GM12878 (cell line): ENCODE results near the gene PID1. TPM values are rescaled to one million over a fixed set of nuclear protein-coding genes. Genes with fewer than 3 reads are reported as not detected.

ENCODE experiments used
- ATAC-seq: fragments of 200-7000 bp; cut with Tn5 transposase; 3 replicates; pipeline ENCODE4 v1.9.1; 2020; ENCODE audit warnings: mild to moderate bottlenecking, moderate library complexity
- BruUV-seq: library from RNA; stranded (reverse); fragments of 400-500 nt; replicated peaks from 2 replicates; lab custom pipeline; 2021; lab: Mats Ljungman, UMichigan
- CTCF ChIA-PET: fragments of 300-600 bp; sonication (Branson Sonifier 250); formaldehyde crosslinking; extraction: SDS; loops from one replicate; lab custom pipeline; 2021; ENCODE audit warnings: inconsistent platforms; lab: Yijun Ruan, JAX
- POLR2A ChIA-PET: fragments of 350-600 bp; formaldehyde crosslinking; extraction: SDS; loops from one replicate; lab custom pipeline; 2021; ENCODE audit warnings: inconsistent platforms; lab: Charles Lee
- RAD21 ChIA-PET: fragments of 300-600 bp; sonication (Branson Sonifier 250); formaldehyde crosslinking; loops from one replicate; lab custom pipeline; 2023; ENCODE audit warnings: antibody characterized with exemption; ENCODE audit not compliant: unreplicated experiment; lab: Charles Lee
- SMC1A ChIA-PET: fragments of 300-600 bp; sonication (Branson Sonifier 250); formaldehyde crosslinking; loops from one replicate; lab custom pipeline; 2023; ENCODE audit not compliant: unreplicated experiment, uncharacterized antibody; lab: Charles Lee
- DNase-seq: peaks from one replicate; pipeline ENCODE4 v3.0.0-alpha.2; 2011; ENCODE audit warnings: low read depth, low spot score
- FAIRE-seq: peaks from 3 replicates; lab custom pipeline; 2011; peaks lifted over from hg19 to GRCh38; lab: Jason Lieb, UNC
- H2AFZ ChIP-seq: 2 replicates; pipeline ENCODE4 v1.6.0; 2011; ENCODE audit warnings: low read depth, low read length, control low read depth; ENCODE audit not compliant: control insufficient read depth
- H3K27ac ChIP-seq: 2 replicates; pipeline ENCODE4 v1.5.1; 2011; ENCODE audit warnings: control low read depth; ENCODE audit not compliant: control insufficient read depth, insufficient read depth
- H3K27me3 ChIP-seq, 2 experiments: replicated peaks in 1 of 2; 2 replicates each; pipeline versions ENCODE4 v1.6.0 to v1.6.1; 2011; ENCODE audit warnings: low read length in 1 of 2; ENCODE audit not compliant: control insufficient read depth in 2 of 2, insufficient read depth in 2 of 2
- H3K36me3 ChIP-seq, 2 experiments: 2 replicates each; pipeline ENCODE4 v1.5.1; 2011; ENCODE audit warnings: low read length in 1 of 2; ENCODE audit not compliant: control insufficient read depth in 2 of 2, insufficient read depth in 2 of 2
- H3K4me1 ChIP-seq: 2 replicates; pipeline ENCODE4 v1.6.1; 2011; ENCODE audit warnings: mild to moderate bottlenecking, low read length, moderate library complexity, mixed read lengths; ENCODE audit not compliant: control insufficient read depth, insufficient read depth
- H3K4me2 ChIP-seq: 2 replicates; pipeline ENCODE4 v1.6.0; 2011; ENCODE audit warnings: control low read depth; ENCODE audit not compliant: control insufficient read depth, insufficient read depth
- H3K4me3 ChIP-seq: fragments of 200-600 bp; sonication (generic); 2 replicates; pipeline ENCODE4 v1.5.1; 2016
- H3K79me2 ChIP-seq: 2 replicates; pipeline ENCODE4 v1.6.0; 2011; ENCODE audit warnings: low read length; ENCODE audit not compliant: control insufficient read depth, insufficient read depth
- H3K9ac ChIP-seq: 2 replicates; pipeline ENCODE4 v1.8.0; 2011; ENCODE audit warnings: low read length, control low read depth, mixed read lengths; ENCODE audit not compliant: control insufficient read depth, insufficient read depth
- H3K9me3 ChIP-seq: replicated peaks from 3 replicates; pipeline ENCODE4 v1.5.1; 2011; ENCODE audit warnings: mild to moderate bottlenecking, low read length; ENCODE audit not compliant: control insufficient read depth, insufficient read depth
- H4K20me1 ChIP-seq: 2 replicates; pipeline ENCODE4 v1.6.0; 2011; ENCODE audit not compliant: control insufficient read depth, insufficient read depth
- EED ChIP-seq: sonication (generic); IDR thresholded peaks from 2 replicates; pipeline ENCODE4 v1.6.1; 2016; ENCODE audit warnings: antibody characterized with exemption, low read depth
- EGR1 ChIP-seq, 2 experiments: IDR thresholded peaks; 1 replicate in 1 of 2; 2 replicates in 1 of 2; pipeline ENCODE4 v1.6.1; 2011 to 2012; ENCODE audit warnings: low read depth in 2 of 2, low read length in 2 of 2, borderline replicate concordance in 1 of 2, mild to moderate bottlenecking in 1 of 2, moderate library complexity in 1 of 2
- GATAD2B ChIP-seq: fragments of 450-650 bp; conservative IDR thresholded peaks from 2 replicates; pipeline ENCODE4 v1.6.1; 2017; ENCODE audit warnings: low read depth, mild to moderate bottlenecking, moderate library complexity
- IKZF2 ChIP-seq, 2 experiments: fragments of 450-650 bp; IDR thresholded peaks; 2 replicates each; pipeline ENCODE4 v1.6.1; 2017; ENCODE audit warnings: mild to moderate bottlenecking in 2 of 2, moderate library complexity in 2 of 2
- MEF2B ChIP-seq: fragments of 450-650 bp; IDR thresholded peaks from 2 replicates; pipeline ENCODE4 v1.6.1; 2018; ENCODE audit warnings: mild to moderate bottlenecking, moderate library complexity; ENCODE audit not compliant: partially characterized antibody, poor library complexity, severe bottlenecking
- NBN ChIP-seq: fragments of 450-650 bp; IDR thresholded peaks from 2 replicates; pipeline ENCODE4 v1.6.1; 2016
- SIX5 ChIP-seq: IDR thresholded peaks from 2 replicates; pipeline ENCODE4 v1.6.1; 2011; ENCODE audit warnings: mild to moderate bottlenecking, low read depth, low read length, moderate library complexity; ENCODE audit not compliant: severe bottlenecking
- SPI1 ChIP-seq: IDR thresholded peaks from 2 replicates; pipeline ENCODE4 v1.6.1; 2011; ENCODE audit warnings: low read depth, mild to moderate bottlenecking, low read length, moderate library complexity, borderline replicate concordance; ENCODE audit not compliant: insufficient read depth
- TCF3 ChIP-seq: IDR thresholded peaks from 2 replicates; pipeline ENCODE4 v1.6.1; 2012; ENCODE audit warnings: low read depth, mild to moderate bottlenecking, low read length, borderline replicate concordance; ENCODE audit not compliant: insufficient read depth
- WGBS: methylation state at CpG from one replicate; pipeline ENCODE4 v1.1.6; 2016; ENCODE audit warnings: low lambda C conversion rate; ENCODE audit not compliant: insufficient replicate concordance, insufficient coverage; ENCODE audit errors: missing lambda C conversion rate; 5-methylcytosine and 5-hydroxymethylcytosine counted together
- in situ Hi-C: fragments of 300-500 bp; cut with MboI; formaldehyde crosslinking; loops from 9 replicates; pipeline ENCODE4 v1.14.3; 2018; ENCODE audit warnings: mixed read lengths
- intact Hi-C: fragments of 100-400 bp; cut with micrococcal nuclease; formaldehyde crosslinking; loops from one replicate; pipeline ENCODE4 v1.14.2; 2022; ENCODE audit not compliant: unreplicated experiment
- polyA plus RNA-seq, 11 experiments: library from polyadenylated mRNA; depleted of rRNA in 4 of 11; unstranded in 6 of 11; stranded (reverse) in 5 of 11; fragments of >200 nt; fragmentation: Nextera tagmentation in 4 of 11; fragmentation: Illumina TruSeq in 1 of 11; extraction: Ambion mirVana in 4 of 11; extraction: Trizol in 1 of 11; gene quantifications; 1 replicate in 1 of 11; 2 replicates in 10 of 11; pipeline versions ENCODE4 v1.2.1 to v1.2.3, GENCODE V29; 2011 to 2016; ENCODE audit warnings: inconsistent platforms in 2 of 11, missing spikeins in 2 of 11, low read depth in 1 of 11
- total RNA-seq, 4 experiments: library from RNA; depleted of rRNA in 3 of 4; stranded (reverse); fragments of >200 nt in 3 of 4; fragmentation: Illumina TruSeq in 1 of 4; extraction: Trizol in 1 of 4; gene quantifications; 2 replicates each; pipeline versions ENCODE4 v1.2.1 to v1.2.3, GENCODE V29; 2013 to 2021
- TF ChIP-seq, protein P1 (sequence below): IDR thresholded peaks from 2 replicates; pipeline ENCODE4 v1.6.1; 2012; ENCODE audit warnings: low read length, inconsistent platforms
- TF ChIP-seq, protein P2 (sequence below): fragments of 450-650 bp; IDR thresholded peaks from 2 replicates; pipeline ENCODE4 v1.6.1; 2017; ENCODE audit warnings: mild to moderate bottlenecking

The PID1 gene
- total and polyA plus RNA-seq, 10 of the 15 experiments (the other 5 are each of a cell fraction or from before 2014, with no cell fraction given), result not detected

DNA sequence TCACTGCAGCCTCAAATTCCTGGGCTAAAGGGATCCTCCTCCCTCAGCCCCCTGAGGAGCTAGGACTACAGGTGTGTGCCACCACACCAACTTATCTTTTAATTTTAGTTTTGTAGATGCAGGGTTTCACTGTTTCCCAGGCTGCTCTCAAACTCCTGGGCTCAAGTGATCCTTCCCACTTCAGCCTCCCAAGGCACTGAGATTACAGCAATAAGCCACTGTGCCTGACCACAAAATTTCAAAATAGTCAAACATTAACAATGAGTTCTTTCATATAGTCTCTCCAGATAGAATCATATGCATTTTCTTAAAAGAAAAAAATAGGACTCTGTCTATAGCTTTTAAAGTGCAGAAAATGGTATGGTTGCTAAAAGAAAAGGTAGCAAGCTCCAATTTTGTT is 24.9 kb upstream of the PID1 start (continued):
- TF ChIP-seq TCF3 (no peak), NBN (no peak), EED (no peak), GATAD2B (no peak)
- TF ChIP-seq, all 136 proteins: peak for 0

DNA sequence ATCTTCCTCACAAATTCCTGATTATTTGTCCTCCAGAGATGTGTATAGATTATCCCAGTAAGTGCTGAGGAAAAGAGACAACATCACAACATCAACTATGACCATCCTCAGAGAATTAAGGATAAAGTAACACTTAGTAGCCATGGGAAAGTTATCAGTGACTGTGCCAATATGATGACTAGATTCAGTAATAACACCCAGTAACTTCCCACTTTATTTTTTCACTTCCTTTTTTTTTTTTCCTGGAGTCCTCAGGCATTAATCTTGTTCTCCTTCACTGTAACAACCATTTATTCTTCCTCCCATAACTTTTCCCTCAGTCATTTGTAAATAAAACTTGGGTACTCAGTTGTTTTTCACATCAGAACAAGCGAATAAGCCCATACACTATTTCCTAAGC is 16.7 kb upstream of the PID1 start:
- no peak overlapping the region for H2AFZ ChIP-seq
- H3K4me2 ChIP-seq, result no peak overlapping the region
- no peak overlapping the region for H3K4me3 ChIP-seq
- DNase-seq, result no peak
- RAD21 ChIA-PET, result no interaction called here
- H3K4me1 ChIP-seq, result no peaks in the 10 kb centered on the region
- in situ Hi-C loops, result no loop called here
- H3K36me3 ChIP-seq, result no peaks in the 10 kb centered on the region
- CTCF ChIA-PET, result interaction anchor here (1.5 kb wide), 1 partner anchor 14 kb away, joined by 3 read pairs; no protein-coding TSS in a partner anchor
- intact Hi-C loops, result no loop called here
- H3K9ac ChIP-seq, result no peak overlapping the region
- no peaks in the 10 kb centered on the region for H3K27me3 ChIP-seq
- 9% methylated on average over 1 of the region's 1 CpG for WGBS
- H3K27ac ChIP-seq, result no peak overlapping the region
- TF ChIP-seq SIX5 (no peak), MEF2B (no peak), EGR1 (IDR thresholded peaks at IDR 0.05; ENCODE audit: borderline replicate concordance in 1 of 2, low read depth in 2 of 2, low read length in 2 of 2) (no peak), SPI1 (peak; percentile 40), IKZF2 (IDR thresholded peaks at IDR 0.05) (peak in 1 of 2 experiments; percentile 23; a peak in 1 of 4 replicates)
- TF ChIP-seq, protein P1, sequence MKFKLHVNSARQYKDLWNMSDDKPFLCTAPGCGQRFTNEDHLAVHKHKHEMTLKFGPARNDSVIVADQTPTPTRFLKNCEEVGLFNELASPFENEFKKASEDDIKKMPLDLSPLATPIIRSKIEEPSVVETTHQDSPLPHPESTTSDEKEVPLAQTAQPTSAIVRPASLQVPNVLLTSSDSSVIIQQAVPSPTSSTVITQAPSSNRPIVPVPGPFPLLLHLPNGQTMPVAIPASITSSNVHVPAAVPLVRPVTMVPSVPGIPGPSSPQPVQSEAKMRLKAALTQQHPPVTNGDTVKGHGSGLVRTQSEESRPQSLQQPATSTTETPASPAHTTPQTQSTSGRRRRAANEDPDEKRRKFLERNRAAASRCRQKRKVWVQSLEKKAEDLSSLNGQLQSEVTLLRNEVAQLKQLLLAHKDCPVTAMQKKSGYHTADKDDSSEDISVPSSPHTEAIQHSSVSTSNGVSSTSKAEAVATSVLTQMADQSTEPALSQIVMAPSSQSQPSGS, result no peak
- TF ChIP-seq, protein P2, sequence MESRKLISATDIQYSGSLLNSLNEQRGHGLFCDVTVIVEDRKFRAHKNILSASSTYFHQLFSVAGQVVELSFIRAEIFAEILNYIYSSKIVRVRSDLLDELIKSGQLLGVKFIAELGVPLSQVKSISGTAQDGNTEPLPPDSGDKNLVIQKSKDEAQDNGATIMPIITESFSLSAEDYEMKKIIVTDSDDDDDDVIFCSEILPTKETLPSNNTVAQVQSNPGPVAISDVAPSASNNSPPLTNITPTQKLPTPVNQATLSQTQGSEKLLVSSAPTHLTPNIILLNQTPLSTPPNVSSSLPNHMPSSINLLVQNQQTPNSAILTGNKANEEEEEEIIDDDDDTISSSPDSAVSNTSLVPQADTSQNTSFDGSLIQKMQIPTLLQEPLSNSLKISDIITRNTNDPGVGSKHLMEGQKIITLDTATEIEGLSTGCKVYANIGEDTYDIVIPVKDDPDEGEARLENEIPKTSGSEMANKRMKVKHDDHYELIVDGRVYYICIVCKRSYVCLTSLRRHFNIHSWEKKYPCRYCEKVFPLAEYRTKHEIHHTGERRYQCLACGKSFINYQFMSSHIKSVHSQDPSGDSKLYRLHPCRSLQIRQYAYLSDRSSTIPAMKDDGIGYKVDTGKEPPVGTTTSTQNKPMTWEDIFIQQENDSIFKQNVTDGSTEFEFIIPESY, result no peak
- H3K9me3 ChIP-seq, result no peaks in the 10 kb centered on the region
- no peak for ATAC-seq
- POLR2A ChIA-PET, result no interaction called here
- no peak for FAIRE-seq
- H3K79me2 ChIP-seq, result no peaks in the 10 kb centered on the region
- no peaks in the 10 kb centered on the region for H4K20me1 ChIP-seq
- SMC1A ChIA-PET, result no interaction called here
- BruUV-seq, result no TSS peak
